ENCODE data around the gene NCBP1.

NCBP1 gene

DNA sequence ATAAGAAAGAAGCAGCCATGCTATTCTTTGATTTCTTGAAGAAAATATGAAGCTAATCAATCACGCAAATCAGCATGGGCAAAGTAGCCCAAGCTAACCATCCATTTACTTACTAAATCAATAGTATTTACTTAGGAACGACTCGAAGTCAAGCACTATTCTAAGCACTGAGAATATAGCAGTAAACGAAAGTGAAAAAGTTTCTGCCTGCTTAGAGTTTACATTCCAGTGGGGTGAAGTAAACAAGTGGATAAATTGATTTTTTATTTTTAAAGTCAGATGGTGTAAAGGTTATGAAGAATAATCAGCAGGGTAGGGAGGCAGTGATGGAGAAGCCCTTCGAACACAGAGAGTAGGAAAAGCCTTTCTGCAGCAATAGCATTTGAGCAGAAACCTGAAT lies 6.0 kb upstream of the NCBP1 start:
- TF ChIP-seq ZFP3 (CRISPR knock-in tag; IDR thresholded peaks at IDR 0.05) (no peak), OSR1 (CRISPR knock-in tag; IDR thresholded peaks at IDR 0.05) (no peak), TOX (CRISPR knock-in tag; IDR thresholded peaks at IDR 0.05; ENCODE audit: borderline replicate concordance) (no peak), CSDC2 (CRISPR knock-in tag; IDR thresholded peaks at IDR 0.05) (no peak), ZNF565 (CRISPR knock-in tag; conservative IDR thresholded peaks at IDR 0.05; ENCODE audit: low read depth) (no peak), ZC3H10 (CRISPR knock-in tag; IDR thresholded peaks at IDR 0.05) (no peak), ZFP30 (CRISPR knock-in tag; IDR thresholded peaks at IDR 0.05) (no peak), TCF4 (CRISPR knock-in tag; IDR thresholded peaks at IDR 0.05; ENCODE audit: borderline replicate concordance) (no peak), ESRRG (CRISPR knock-in tag; IDR thresholded peaks at IDR 0.05) (no peak), RARB (CRISPR knock-in tag; IDR thresholded peaks at IDR 0.05) (no peak), ISL1 (CRISPR knock-in tag; IDR thresholded peaks at IDR 0.05) (no peak), BACH2 (CRISPR knock-in tag; IDR thresholded peaks at IDR 0.05; ENCODE audit: borderline replicate concordance) (no peak), ZNF70 (CRISPR knock-in tag; IDR thresholded peaks at IDR 0.05) (no peak)
- TF ChIP-seq, protein P1, sequence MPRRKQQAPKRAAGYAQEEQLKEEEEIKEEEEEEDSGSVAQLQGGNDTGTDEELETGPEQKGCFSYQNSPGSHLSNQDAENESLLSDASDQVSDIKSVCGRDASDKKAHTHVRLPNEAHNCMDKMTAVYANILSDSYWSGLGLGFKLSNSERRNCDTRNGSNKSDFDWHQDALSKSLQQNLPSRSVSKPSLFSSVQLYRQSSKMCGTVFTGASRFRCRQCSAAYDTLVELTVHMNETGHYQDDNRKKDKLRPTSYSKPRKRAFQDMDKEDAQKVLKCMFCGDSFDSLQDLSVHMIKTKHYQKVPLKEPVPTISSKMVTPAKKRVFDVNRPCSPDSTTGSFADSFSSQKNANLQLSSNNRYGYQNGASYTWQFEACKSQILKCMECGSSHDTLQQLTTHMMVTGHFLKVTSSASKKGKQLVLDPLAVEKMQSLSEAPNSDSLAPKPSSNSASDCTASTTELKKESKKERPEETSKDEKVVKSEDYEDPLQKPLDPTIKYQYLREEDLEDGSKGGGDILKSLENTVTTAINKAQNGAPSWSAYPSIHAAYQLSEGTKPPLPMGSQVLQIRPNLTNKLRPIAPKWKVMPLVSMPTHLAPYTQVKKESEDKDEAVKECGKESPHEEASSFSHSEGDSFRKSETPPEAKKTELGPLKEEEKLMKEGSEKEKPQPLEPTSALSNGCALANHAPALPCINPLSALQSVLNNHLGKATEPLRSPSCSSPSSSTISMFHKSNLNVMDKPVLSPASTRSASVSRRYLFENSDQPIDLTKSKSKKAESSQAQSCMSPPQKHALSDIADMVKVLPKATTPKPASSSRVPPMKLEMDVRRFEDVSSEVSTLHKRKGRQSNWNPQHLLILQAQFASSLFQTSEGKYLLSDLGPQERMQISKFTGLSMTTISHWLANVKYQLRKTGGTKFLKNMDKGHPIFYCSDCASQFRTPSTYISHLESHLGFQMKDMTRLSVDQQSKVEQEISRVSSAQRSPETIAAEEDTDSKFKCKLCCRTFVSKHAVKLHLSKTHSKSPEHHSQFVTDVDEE (CRISPR knock-in tag; IDR thresholded peaks at IDR 0.05): no peak
- TF ChIP-seq, protein P2, sequence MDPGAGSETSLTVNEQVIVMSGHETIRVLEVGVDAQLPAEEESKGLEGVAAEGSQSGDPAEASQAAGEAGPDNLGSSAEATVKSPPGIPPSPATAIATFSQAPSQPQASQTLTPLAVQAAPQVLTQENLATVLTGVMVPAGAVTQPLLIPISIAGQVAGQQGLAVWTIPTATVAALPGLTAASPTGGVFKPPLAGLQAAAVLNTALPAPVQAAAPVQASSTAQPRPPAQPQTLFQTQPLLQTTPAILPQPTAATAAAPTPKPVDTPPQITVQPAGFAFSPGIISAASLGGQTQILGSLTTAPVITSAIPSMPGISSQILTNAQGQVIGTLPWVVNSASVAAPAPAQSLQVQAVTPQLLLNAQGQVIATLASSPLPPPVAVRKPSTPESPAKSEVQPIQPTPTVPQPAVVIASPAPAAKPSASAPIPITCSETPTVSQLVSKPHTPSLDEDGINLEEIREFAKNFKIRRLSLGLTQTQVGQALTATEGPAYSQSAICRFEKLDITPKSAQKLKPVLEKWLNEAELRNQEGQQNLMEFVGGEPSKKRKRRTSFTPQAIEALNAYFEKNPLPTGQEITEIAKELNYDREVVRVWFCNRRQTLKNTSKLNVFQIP (CRISPR knock-in tag; IDR thresholded peaks at IDR 0.05; ENCODE audit: borderline replicate concordance, low read depth): no peak
- ATAC-seq: no peak

DNA sequence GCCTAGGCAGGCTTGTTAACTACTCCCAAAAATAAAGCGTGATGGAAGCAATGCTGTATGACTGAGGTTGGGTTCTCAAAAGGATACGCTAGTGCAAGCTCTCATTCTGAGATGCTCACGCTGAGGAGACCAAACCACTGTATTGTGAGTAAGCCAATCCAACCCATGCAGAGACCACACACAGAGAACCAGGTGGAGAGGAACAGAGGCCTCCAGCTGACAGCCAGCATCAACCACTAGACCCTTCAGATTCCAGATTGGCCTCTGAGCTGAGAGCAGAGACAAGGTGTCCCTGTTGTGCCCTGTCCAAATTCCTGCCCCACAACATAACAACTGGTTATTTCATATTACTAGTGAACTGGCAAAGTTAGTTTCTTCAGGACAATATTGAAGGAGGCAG lies 5.0 kb upstream of the NCBP1 start:
- ATAC-seq: no peak
- no peak for TF ChIP-seq CSDC2 (CRISPR knock-in tag; IDR thresholded peaks at IDR 0.05)

DNA sequence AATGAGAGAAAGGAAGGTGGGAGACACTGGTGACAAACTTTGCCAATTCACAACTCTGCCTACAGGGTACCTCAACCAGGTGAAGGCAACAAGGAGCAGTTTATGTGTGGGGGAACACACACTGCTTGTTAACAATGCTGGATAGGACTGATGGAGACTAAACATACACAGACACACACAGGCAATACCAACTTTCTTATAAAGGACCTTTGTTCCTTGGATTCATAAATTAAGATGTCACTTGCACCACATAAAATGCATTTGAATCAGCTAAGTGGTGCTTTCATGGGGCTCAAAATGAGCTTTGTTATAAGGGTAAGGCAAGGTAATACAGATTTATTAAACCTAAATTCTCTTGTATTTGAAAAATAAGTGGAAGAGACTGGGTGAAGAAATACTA lies 4.5 kb upstream of the NCBP1 start:
- no peak for ATAC-seq
- TF ChIP-seq ZC3H10 (CRISPR knock-in tag; IDR thresholded peaks at IDR 0.05) (no peak), ISL1 (CRISPR knock-in tag; IDR thresholded peaks at IDR 0.05) (no peak), OSR1 (CRISPR knock-in tag; IDR thresholded peaks at IDR 0.05) (no peak), BACH2 (CRISPR knock-in tag; IDR thresholded peaks at IDR 0.05; ENCODE audit: borderline replicate concordance) (no peak), ZNF70 (CRISPR knock-in tag; IDR thresholded peaks at IDR 0.05) (no peak)

DNA sequence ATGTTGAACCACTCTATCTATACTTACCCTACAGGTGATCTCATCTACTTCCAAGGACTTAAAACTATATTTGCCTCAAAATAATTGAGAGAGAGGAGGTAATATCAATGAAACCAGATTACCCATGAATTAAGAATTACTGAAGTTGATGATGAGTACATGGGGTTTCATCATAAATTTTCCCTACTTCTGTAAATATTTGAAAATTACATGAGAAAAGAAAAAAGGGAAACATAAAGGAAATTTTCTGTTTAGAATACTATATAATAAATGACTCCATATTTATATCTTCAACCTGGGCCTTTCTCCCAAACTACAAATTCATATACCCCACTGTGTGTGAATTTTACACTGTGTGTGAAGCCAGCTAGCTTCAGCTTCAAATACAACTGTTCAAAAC lies 3.0 kb upstream of the NCBP1 start:
- ATAC-seq: no peak
- TF ChIP-seq RARB (CRISPR knock-in tag; IDR thresholded peaks at IDR 0.05): no peak
- TF ChIP-seq, protein P3, sequence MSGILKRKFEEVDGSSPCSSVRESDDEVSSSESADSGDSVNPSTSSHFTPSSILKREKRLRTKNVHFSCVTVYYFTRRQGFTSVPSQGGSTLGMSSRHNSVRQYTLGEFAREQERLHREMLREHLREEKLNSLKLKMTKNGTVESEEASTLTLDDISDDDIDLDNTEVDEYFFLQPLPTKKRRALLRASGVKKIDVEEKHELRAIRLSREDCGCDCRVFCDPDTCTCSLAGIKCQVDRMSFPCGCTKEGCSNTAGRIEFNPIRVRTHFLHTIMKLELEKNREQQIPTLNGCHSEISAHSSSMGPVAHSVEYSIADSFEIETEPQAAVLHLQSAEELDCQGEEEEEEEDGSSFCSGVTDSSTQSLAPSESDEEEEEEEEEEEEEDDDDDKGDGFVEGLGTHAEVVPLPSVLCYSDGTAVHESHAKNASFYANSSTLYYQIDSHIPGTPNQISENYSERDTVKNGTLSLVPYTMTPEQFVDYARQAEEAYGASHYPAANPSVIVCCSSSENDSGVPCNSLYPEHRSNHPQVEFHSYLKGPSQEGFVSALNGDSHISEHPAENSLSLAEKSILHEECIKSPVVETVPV (CRISPR knock-in tag; IDR thresholded peaks at IDR 0.05): no peak

DNA sequence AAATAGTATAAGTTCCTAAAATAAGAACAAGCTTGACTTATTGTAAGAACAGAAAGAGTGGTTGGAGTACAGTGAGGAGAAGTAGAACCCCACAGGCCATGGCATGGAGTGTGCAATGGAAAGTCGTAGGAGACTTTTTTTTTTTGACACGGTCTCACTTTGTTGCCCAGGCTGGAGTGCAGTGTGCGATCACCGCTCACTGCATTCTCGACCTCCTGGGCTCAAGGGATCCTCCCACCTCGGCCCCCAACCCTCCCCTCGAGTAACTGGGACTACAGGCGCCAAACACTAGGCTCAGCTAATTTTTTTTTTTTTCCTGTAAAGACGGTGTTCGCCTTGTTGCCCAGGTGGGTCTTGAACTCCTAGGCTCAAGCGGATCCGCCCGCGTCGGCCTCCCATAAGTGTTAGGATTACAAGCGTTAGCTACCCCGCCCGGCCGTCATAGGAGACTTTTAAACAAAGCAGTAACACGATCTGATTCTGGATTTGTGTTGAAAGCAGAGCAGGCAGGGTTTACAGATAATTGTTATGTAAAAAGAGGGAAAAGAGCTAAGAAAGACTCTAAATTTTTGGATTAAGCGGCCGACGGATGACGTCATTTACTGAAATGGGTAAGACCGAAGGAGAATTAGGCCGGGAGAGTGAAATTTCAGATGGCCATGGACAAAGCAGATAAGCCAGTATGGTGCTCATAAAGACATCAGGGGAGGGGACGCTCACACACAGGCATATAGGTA lies 1.2 kb upstream of the NCBP1 start:
- peak; percentile 13 for ATAC-seq
- TF ChIP-seq TOX (CRISPR knock-in tag; IDR thresholded peaks at IDR 0.05; ENCODE audit: borderline replicate concordance) (no peak), ESRRG (CRISPR knock-in tag; IDR thresholded peaks at IDR 0.05) (no peak; the same call in 1 of the 2 replicates), SNAI2 (CRISPR knock-in tag; IDR thresholded peaks at IDR 0.05) (peak; percentile 87; the same call in 1 of the 2 replicates), ZFP3 (CRISPR knock-in tag; IDR thresholded peaks at IDR 0.05) (peak; percentile 44; the same call in 1 of the 2 replicates), PPARA (CRISPR knock-in tag; IDR thresholded peaks at IDR 0.05; ENCODE audit: borderline replicate concordance) (peak; percentile 94), OSR1 (CRISPR knock-in tag; IDR thresholded peaks at IDR 0.05) (no peak), ZNF70 (CRISPR knock-in tag; IDR thresholded peaks at IDR 0.05) (0 out of 2 replicates have a peak, but pooled peaks have one; percentile 63), ZNF565 (CRISPR knock-in tag; conservative IDR thresholded peaks at IDR 0.05; ENCODE audit: low read depth) (peak; percentile 87), BACH2 (CRISPR knock-in tag; IDR thresholded peaks at IDR 0.05; ENCODE audit: borderline replicate concordance) (peak; percentile 84)
- TF ChIP-seq, protein P4, sequence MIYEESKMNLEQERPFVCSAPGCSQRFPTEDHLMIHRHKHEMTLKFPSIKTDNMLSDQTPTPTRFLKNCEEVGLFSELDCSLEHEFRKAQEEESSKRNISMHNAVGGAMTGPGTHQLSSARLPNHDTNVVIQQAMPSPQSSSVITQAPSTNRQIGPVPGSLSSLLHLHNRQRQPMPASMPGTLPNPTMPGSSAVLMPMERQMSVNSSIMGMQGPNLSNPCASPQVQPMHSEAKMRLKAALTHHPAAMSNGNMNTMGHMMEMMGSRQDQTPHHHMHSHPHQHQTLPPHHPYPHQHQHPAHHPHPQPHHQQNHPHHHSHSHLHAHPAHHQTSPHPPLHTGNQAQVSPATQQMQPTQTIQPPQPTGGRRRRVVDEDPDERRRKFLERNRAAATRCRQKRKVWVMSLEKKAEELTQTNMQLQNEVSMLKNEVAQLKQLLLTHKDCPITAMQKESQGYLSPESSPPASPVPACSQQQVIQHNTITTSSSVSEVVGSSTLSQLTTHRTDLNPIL (CRISPR knock-in tag; IDR thresholded peaks at IDR 0.05; ENCODE audit: low read depth): peak; percentile 93
- TF ChIP-seq, protein P1 (CRISPR knock-in tag; IDR thresholded peaks at IDR 0.05): peak; percentile 62; the same call in 1 of the 2 replicates
- TF ChIP-seq, protein P5, sequence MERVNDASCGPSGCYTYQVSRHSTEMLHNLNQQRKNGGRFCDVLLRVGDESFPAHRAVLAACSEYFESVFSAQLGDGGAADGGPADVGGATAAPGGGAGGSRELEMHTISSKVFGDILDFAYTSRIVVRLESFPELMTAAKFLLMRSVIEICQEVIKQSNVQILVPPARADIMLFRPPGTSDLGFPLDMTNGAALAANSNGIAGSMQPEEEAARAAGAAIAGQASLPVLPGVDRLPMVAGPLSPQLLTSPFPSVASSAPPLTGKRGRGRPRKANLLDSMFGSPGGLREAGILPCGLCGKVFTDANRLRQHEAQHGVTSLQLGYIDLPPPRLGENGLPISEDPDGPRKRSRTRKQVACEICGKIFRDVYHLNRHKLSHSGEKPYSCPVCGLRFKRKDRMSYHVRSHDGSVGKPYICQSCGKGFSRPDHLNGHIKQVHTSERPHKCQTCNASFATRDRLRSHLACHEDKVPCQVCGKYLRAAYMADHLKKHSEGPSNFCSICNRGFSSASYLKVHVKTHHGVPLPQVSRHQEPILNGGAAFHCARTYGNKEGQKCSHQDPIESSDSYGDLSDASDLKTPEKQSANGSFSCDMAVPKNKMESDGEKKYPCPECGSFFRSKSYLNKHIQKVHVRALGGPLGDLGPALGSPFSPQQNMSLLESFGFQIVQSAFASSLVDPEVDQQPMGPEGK (CRISPR knock-in tag; IDR thresholded peaks at IDR 0.05; ENCODE audit: borderline replicate concordance): no peak
